Activated CD4-positive, alpha-beta T cell treated with anti-CD3 and anti-CD28 coated beads for 36 hours (primary cell): ENCODE measurements around the gene KCNN1. TPM values are rescaled to one million over a fixed set of nuclear protein-coding genes. Genes with fewer than 3 reads are reported as not detected.
A peak's percentile ranks its signal among the peaks of the same experiment; 100 is the strongest.
"Not testable (repeated sequence)": the region's sequence is repeated elsewhere in the genome, so short reads cannot be mapped to it uniquely, and the experiment has no call there.

Source experiments
- ATAC-seq: fragments of 200-7000 bp; cut with Tn5 transposase; one replicate; pipeline ENCODE4 v1.10.0; 2021; ENCODE audit warnings: mild to moderate bottlenecking, moderate library complexity
- CTCF ChIA-PET: fragments of 350-600 bp; sonication (Branson Sonifier 250); formaldehyde crosslinking; loops from one replicate; lab custom pipeline; 2021; ENCODE audit warnings: antibody characterized with exemption; lab: Charles Lee
- POLR2A ChIA-PET: fragments of 350-600 bp; sonication (Branson Sonifier 250); formaldehyde crosslinking; loops from one replicate; lab custom pipeline; 2021; ENCODE audit warnings: antibody characterized with exemption, inconsistent platforms; lab: Charles Lee
- DNase-seq: peaks from one replicate; pipeline ENCODE4 v3.0.0-alpha.2; 2020
- H3K27ac Mint-ChIP-seq: one replicate; pipeline ENCODE4 v1.8.0; 2021; ENCODE audit warnings: mixed read lengths
- H3K27me3 Mint-ChIP-seq: one replicate; pipeline ENCODE4 v1.8.0; 2021; ENCODE audit warnings: mixed read lengths
- H3K36me3 Mint-ChIP-seq: one replicate; pipeline ENCODE4 v1.8.0; 2021; ENCODE audit warnings: low read depth, mixed read lengths
- H3K4me1 Mint-ChIP-seq: one replicate; pipeline ENCODE4 v1.8.0; 2021; ENCODE audit warnings: mixed read lengths
- H3K4me3 Mint-ChIP-seq: one replicate; pipeline ENCODE4 v1.8.0; 2021; ENCODE audit warnings: mild to moderate bottlenecking, moderate library complexity, mixed read lengths
- H3K9me3 Mint-ChIP-seq: one replicate; pipeline ENCODE4 v1.8.0; 2021; ENCODE audit warnings: low read depth, mixed read lengths
- intact Hi-C, 2 experiments: fragments of 100-400 bp; cut with DNase I in 1 of 2; cut with micrococcal nuclease in 1 of 2; formaldehyde crosslinking; loops; one replicate each; pipeline versions ENCODE4 v1.14.2 to v1.15.1; 2022 to 2024; cut with DNase I, micrococcal nuclease
- total RNA-seq, 2 experiments: library from RNA; stranded (reverse); gene quantifications; one replicate each; pipeline ENCODE4 v1.2.3, GENCODE V29; 2021

KCNN1 gene
- total RNA-seq, 2 experiments from 2014 or later, result 0.05 TPM; not detected in 1

DNA sequence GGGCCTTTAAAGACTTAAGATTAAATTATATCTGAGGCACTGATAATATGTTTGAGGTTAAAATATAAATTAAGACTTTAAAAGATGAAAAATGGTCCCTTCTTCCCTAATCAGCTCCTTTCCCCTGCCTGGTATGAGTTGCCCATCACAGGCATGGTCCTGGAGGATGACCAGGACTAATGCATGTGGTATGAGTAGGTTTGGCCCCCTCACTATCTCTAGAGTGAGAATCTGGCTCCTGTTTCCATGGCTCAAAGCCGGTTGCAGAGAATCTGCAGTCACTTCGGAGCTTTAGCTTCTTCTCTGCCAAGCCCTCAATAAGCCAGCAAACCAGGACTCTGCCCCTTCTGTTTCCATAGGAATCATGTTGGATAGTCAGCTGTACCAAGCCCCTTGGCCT, 65.2 kb downstream of the KCNN1 start:
- H3K36me3 Mint-ChIP-seq, H3K27me3 Mint-ChIP-seq, ATAC-seq: not testable (repeated sequence)

GRCh38 chr19:18041054-18041453, 74.1 kb downstream of the KCNN1 start:
- no peak overlapping the region for H3K4me3 Mint-ChIP-seq
- H3K27ac Mint-ChIP-seq, result no peak overlapping the region

More for the DNA sequence above, 65.2 kb downstream of the KCNN1 start:
- DNase-seq, intact Hi-C loops, H3K27ac Mint-ChIP-seq, H3K9me3 Mint-ChIP-seq, H3K4me1 Mint-ChIP-seq, POLR2A ChIA-PET, H3K4me3 Mint-ChIP-seq: not testable (repeated sequence)
- CTCF ChIA-PET, result interaction anchor here (1.0 kb wide), 1 partner anchor 27 kb away, joined by 3 read pairs; no protein-coding TSS in a partner anchor

GRCh38 chr19:18043676-18044075, 76.8 kb downstream of the KCNN1 start:
- ATAC-seq (no peak), DNase-seq (no peak)
- ChIA-PET POLR2A (interaction anchor here (0.9 kb wide), 1 partner anchor 12 kb away, joined by 5 read pairs; no protein-coding TSS in a partner anchor), CTCF (no interaction called here)
- Mint-ChIP-seq H3K9me3 (peaks cover 2% of the 10 kb centered on the region), H3K27me3 (peaks cover 9% of the 10 kb centered on the region), H3K4me3 (no peak overlapping the region), H3K4me1 (peaks cover 34% of the 10 kb centered on the region), H3K27ac (peak overlapping the region; percentile 11), H3K36me3 (no peaks in the 10 kb centered on the region)
- intact Hi-C loops, result loop anchor here (2.0 kb wide), 2 partner anchors 15 to 21 kb away; no protein-coding TSS in a partner anchor

More at GRCh38 chr19:18041054-18041453, 74.1 kb downstream of the KCNN1 start:
- Mint-ChIP-seq H3K27me3 (peaks cover 9% of the 10 kb centered on the region), H3K4me1 (peaks cover 27% of the 10 kb centered on the region), H3K9me3 (peaks cover 2% of the 10 kb centered on the region), H3K36me3 (no peaks in the 10 kb centered on the region)
- DNase-seq (no peak), ATAC-seq (no peak)
- POLR2A ChIA-PET, result no interaction called here
- CTCF ChIA-PET, result interaction anchor here (0.6 kb wide), 1 partner anchor 166 kb away, joined by 3 read pairs; no protein-coding TSS in a partner anchor
- intact Hi-C loops, result no loop called here

GRCh38 chr19:18044825-18045304, 78.0 kb downstream of the KCNN1 start:
- Mint-ChIP-seq H3K4me1 (peaks cover 34% of the 10 kb centered on the region), H3K4me3 (peak overlapping the region; percentile 11), H3K27ac (peak overlapping the region; percentile 16), H3K36me3 (no peaks in the 10 kb centered on the region), H3K27me3 (peaks cover 9% of the 10 kb centered on the region), H3K9me3 (peaks cover 2% of the 10 kb centered on the region)
- ChIA-PET CTCF (interaction anchor here (0.6 to 1.6 kb wide), 13 partner anchors 13 to 256 kb away, joined by 3 to 12 read pairs (median 4); partner anchors contain the start of gene ARRDC2), POLR2A (interaction anchor here (0.6 to 1.2 kb wide), 8 partner anchors 12 to 637 kb away, joined by 3 to 9 read pairs (median 4); no protein-coding TSS in a partner anchor)
- ATAC-seq (peak; percentile 94), DNase-seq (peak; percentile 96)
- intact Hi-C loops, result loop anchor here (1.0 to 2.0 kb wide), 7 partner anchors 13 to 99 kb away; no protein-coding TSS in a partner anchor

GRCh38 chr19:18045307-18046050, 78.6 kb downstream of the KCNN1 start:
- CTCF ChIA-PET, result interaction anchor here (0.6 to 1.6 kb wide), 9 partner anchors 12 to 107 kb away, joined by 3 to 12 read pairs (median 4); partner anchors contain the start of gene ARRDC2
- H3K4me1 Mint-ChIP-seq, result peaks cover 40% of the 10 kb centered on the region
- DNase-seq (no peak), ATAC-seq (peak; percentile 13)
- H3K27me3 Mint-ChIP-seq, result peaks cover 9% of the 10 kb centered on the region
- H3K4me3 Mint-ChIP-seq, result peak overlapping the region; percentile 11
- POLR2A ChIA-PET, result interaction anchor here (0.6 to 1.2 kb wide), 6 partner anchors 11 to 638 kb away, joined by 3 to 9 read pairs (median 3); no protein-coding TSS in a partner anchor
- intact Hi-C loops, result loop anchor here (1.0 to 2.0 kb wide), 7 partner anchors 13 to 99 kb away; no protein-coding TSS in a partner anchor
- H3K36me3 Mint-ChIP-seq, result no peaks in the 10 kb centered on the region
- peaks cover 2% of the 10 kb centered on the region for H3K9me3 Mint-ChIP-seq
- peak overlapping the region; percentile 42 for H3K27ac Mint-ChIP-seq

DNA sequence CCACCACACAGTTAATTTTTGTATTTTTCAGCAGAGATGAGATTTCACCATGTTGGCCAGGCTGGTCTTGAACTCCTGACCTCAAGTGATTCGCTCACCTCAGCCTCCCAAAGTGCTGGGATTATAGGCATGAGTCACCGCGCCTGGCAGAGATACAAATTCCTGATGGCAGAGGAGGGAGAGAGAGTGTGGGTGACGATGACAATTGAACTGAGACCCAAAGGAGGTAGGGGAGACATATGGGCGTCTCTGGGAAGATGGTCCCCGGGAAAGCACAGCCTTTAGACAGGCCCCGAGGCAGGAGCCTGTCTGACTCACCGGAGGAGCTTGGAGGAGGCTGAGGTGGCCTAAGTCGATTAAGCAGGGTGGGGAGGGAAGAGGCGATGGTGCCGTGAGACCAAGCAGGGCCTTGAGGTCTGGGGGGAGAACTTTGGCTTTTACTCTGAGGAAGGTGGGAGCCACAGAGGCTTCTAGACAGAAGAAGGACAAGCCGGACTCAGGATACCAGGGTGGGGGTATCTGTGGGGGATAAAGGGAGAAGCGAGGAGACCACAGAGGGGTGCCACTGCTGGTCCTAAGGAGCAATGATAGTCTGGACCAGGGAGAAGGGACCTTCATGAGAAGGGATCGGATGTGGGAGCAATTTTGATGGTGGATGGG, 79.3 kb downstream of the KCNN1 start:
- POLR2A ChIA-PET, result interaction anchor here (1.0 kb wide), 1 partner anchor 10 kb away, joined by 3 read pairs; no protein-coding TSS in a partner anchor
- H3K4me1 Mint-ChIP-seq, result peaks cover 44% of the 10 kb centered on the region
- intact Hi-C loops, result no loop called here
- peak overlapping the region; percentile 42 for H3K27ac Mint-ChIP-seq
- H3K4me3 Mint-ChIP-seq, result no peak overlapping the region
- DNase-seq (peak; percentile 51), ATAC-seq (no peak)
- H3K27me3 Mint-ChIP-seq, result peaks cover 7% of the 10 kb centered on the region
- CTCF ChIA-PET, result interaction anchor here (1.4 kb wide), 1 partner anchor 38 kb away, joined by 12 read pairs; the partner anchor contains the start of gene ARRDC2
- no peaks in the 10 kb centered on the region for H3K36me3 Mint-ChIP-seq
- no peaks in the 10 kb centered on the region for H3K9me3 Mint-ChIP-seq

DNA sequence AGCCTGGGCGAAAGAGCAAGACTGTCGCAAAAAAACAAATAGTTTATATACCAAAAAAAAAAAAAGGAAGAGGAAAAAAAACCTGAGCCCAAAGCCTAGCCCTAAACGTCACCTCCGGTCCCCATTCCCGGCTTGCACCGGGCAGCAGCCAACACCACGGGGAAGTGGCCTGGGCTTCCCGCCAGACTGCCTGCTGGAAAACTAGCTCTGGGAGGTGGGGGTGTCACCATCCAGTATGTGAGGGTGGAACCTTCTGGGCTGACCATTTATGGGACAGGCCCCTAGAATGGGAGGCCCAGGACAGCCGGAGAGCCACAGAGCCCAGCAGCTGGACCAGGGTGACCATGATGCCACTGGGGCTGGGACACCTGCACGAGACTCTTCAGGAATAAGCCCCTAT, 82.5 kb downstream of the KCNN1 start:
- ChIA-PET CTCF (interaction anchor here (0.5 kb wide), 1 partner anchor 40 kb away, joined by 3 read pairs; no protein-coding TSS in a partner anchor), POLR2A (no interaction called here)
- Mint-ChIP-seq H3K9me3 (no peaks in the 10 kb centered on the region), H3K27me3 (no peaks in the 10 kb centered on the region), H3K4me1 (peaks cover 33% of the 10 kb centered on the region), H3K27ac (no peak overlapping the region), H3K36me3 (no peaks in the 10 kb centered on the region), H3K4me3 (no peak overlapping the region)
- intact Hi-C loops, result no loop called here
- DNase-seq, result no peak
- no peak for ATAC-seq

Other genes starting within 250 kb of the KCNN1 start
- 10 to 100 TPM; 57.6 to 79.3 TPM for gene MAP1S, start 247.6 kb upstream of the KCNN1 start, total RNA-seq
- 10 to 100 TPM; 50.5 to 51.8 TPM for gene FCHO1, start 215.6 kb upstream of the KCNN1 start, total RNA-seq
- gene B3GNT3, start 172.0 kb upstream of the KCNN1 start, total RNA-seq, result under 1 TPM; 0.75 to 0.95 TPM
- 1 to 10 TPM; 6.9 to 9.7 TPM for gene INSL3, start 145.6 kb upstream of the KCNN1 start, total RNA-seq
- 100 to 1,000 TPM; 174 to 180 TPM for gene JAK3, start 119.1 kb upstream of the KCNN1 start, total RNA-seq
- gene RPL18A, start 107.2 kb upstream of the KCNN1 start, total RNA-seq, result 1,000 to 10,000 TPM; 3,109 to 3,329 TPM
- 1 to 10 TPM; 1.0 to 1.3 TPM for gene SLC5A5, start 95.2 kb upstream of the KCNN1 start, total RNA-seq
- gene CCDC124, start 34.1 kb upstream of the KCNN1 start, total RNA-seq, result 100 to 1,000 TPM in 1 of 2 experiments, 10 to 100 TPM in 1; 99.3 to 131 TPM
- 10 to 100 TPM; 13.5 to 21.7 TPM for gene ARRDC2, start 41.1 kb downstream of the KCNN1 start, total RNA-seq
- gene IL12RB1, start 119.8 kb downstream of the KCNN1 start, total RNA-seq, result 10 to 100 TPM; 17.2 to 20.0 TPM
- 10 to 100 TPM; 17.4 to 20.1 TPM for gene MAST3, start 130.7 kb downstream of the KCNN1 start, total RNA-seq
- gene PIK3R2, start 186.1 kb downstream of the KCNN1 start, total RNA-seq, result 10 to 100 TPM; 18.9 to 20.2 TPM
- gene IFI30, start 206.7 kb downstream of the KCNN1 start, total RNA-seq, result 10 to 100 TPM; 20.4 to 29.5 TPM
- 1 to 10 TPM; 5.7 to 6.2 TPM for gene MPV17L2, start 226.1 kb downstream of the KCNN1 start, total RNA-seq
- gene RAB3A, start 236.9 kb downstream of the KCNN1 start, total RNA-seq, result 1 to 10 TPM; 5.6 to 8.9 TPM